Tibial nerve (tissue), 4 donors: ENCODE measurements around the gene FAM174C. TPM values are rescaled to one million over a fixed set of nuclear protein-coding genes. Genes with fewer than 3 reads are reported as not detected.

Source experiments
- DNase-seq, 2 donors: peaks; one replicate each; pipeline ENCODE4 v3.0.0-alpha.2; 2019; ENCODE audit warnings: low spot score in 2 of 2
- H3K27ac ChIP-seq, 4 donors: fragments of 200-600 bp; sonication (generic) in 3 of 4; one replicate each; pipeline ENCODE4 v1.5.1; 2017 to 2019; ENCODE audit warnings: mild to moderate bottlenecking in 1 of 4
- H3K27me3 ChIP-seq, 2 donors: fragments of 200-600 bp; sonication (generic) in 1 of 2; one replicate each; pipeline versions ENCODE4 v1.5.1 to v1.6.0; 2017 to 2019
- H3K36me3 ChIP-seq, 3 donors: fragments of 200-600 bp; sonication (generic); one replicate each; pipeline ENCODE4 v1.5.1; 2018 to 2019
- H3K4me1 ChIP-seq, 4 donors: fragments of 200-600 bp; sonication (generic) in 3 of 4; one replicate each; pipeline ENCODE4 v1.5.1; 2017 to 2019
- H3K4me3 ChIP-seq, 4 donors: fragments of 200-600 bp; sonication (generic) in 3 of 4; one replicate each; pipeline ENCODE4 v1.5.1; 2017 to 2019; ENCODE audit warnings: mild to moderate bottlenecking in 1 of 4, moderate library complexity in 1 of 4
- H3K9me3 ChIP-seq, 4 donors: fragments of 200-600 bp; sonication (generic) in 3 of 4; one replicate each; pipeline ENCODE4 v1.5.1; 2017 to 2019
- CTCF ChIP-seq, 5 experiments: fragments of 200-600 bp in 3 of 5; fragments of 450-650 bp in 2 of 5; sonication (generic) in 3 of 5; IDR thresholded peaks; one replicate each; pipeline ENCODE4 v1.5.1; 2016 to 2019; ENCODE audit warnings: antibody characterized with exemption in 5 of 5, mild to moderate bottlenecking in 3 of 5, moderate library complexity in 2 of 5
- EP300 ChIP-seq, 2 donors: sonication (generic); formaldehyde crosslinking; IDR thresholded peaks; one replicate each; pipeline ENCODE4 v1.6.1; 2017; ENCODE audit warnings: antibody characterized with exemption in 2 of 2, mild to moderate bottlenecking in 1 of 2
- POLR2A ChIP-seq, 2 donors: fragments of 450-650 bp; IDR thresholded peaks; one replicate each; pipeline ENCODE4 v1.6.1; 2017; ENCODE audit warnings: antibody characterized with exemption in 2 of 2, mild to moderate bottlenecking in 2 of 2, moderate library complexity in 2 of 2
- WGBS, 2 donors: methylation state at CpG; one replicate each; pipeline ENCODE4 v1.1.5; 2018; 5-methylcytosine and 5-hydroxymethylcytosine counted together
- total RNA-seq, 4 donors: library from RNA; depleted of rRNA; stranded (reverse); fragments of >200 nt; gene quantifications; one replicate each; pipeline ENCODE4 v1.1.0, GENCODE V29; 2016

The FAM174C gene
- total RNA-seq, 4 donors from 2014 or later: 25.5 to 80.7 (median 52.0) TPM

GRCh38 chr19:1294688-1295087, 19.4 kb downstream of the FAM174C start:
- H3K36me3 ChIP-seq: no peaks in the 10 kb centered on the region
- no peaks in the 10 kb centered on the region for H3K9me3 ChIP-seq
- H3K27me3 ChIP-seq: peaks cover 0 to 60% of the 10 kb centered on the region in 2 donors
- 79 to 80% methylated on average over 14 of the region's 14 CpGs for WGBS, 2 donors
- no peak for DNase-seq
- no peak overlapping the region for H3K4me3 ChIP-seq
- no peak for TF ChIP-seq EP300 (IDR thresholded peaks at IDR 0.05)
- no peak for TF ChIP-seq POLR2A (IDR thresholded peaks at IDR 0.05)
- no peak for TF ChIP-seq CTCF (IDR thresholded peaks at IDR 0.05)
- no peak overlapping the region for H3K27ac ChIP-seq
- peaks cover 0 to 12% (median 5%) of the 10 kb centered on the region in 4 donors for H3K4me1 ChIP-seq

- no peak for DNase-seq
- TF ChIP-seq CTCF (IDR thresholded peaks at IDR 0.05) (no peak), POLR2A (IDR thresholded peaks at IDR 0.05) (no peak)
- H3K4me1 ChIP-seq: peaks cover 0 to 12% (median 5%) of the 10 kb centered on the region in 4 donors
- peaks cover 0 to 52% of the 10 kb centered on the region in 2 donors for H3K27me3 ChIP-seq
- no peaks in the 10 kb centered on the region for H3K9me3 ChIP-seq
- H3K4me3 ChIP-seq: peak overlapping the region in 1 of 4 donors; percentile 17
- 14 to 25% methylated on average over 45 to 70 of the region's 82 CpGs for WGBS, 2 donors
- H3K36me3 ChIP-seq: no peaks in the 10 kb centered on the region
- no peak overlapping the region for H3K27ac ChIP-seq
Measured at GRCh38 chr19:1295169-1296012, 20.1 kb downstream of the FAM174C start.

GRCh38 chr19:1296078-1296477, 20.7 kb downstream of the FAM174C start:
- 73 to 92% methylated on average over 10 to 11 of the region's 13 CpGs for WGBS, 2 donors
- Histone ChIP-seq H3K4me3 (no peak overlapping the region), H3K4me1 (peaks cover 0 to 12% (median 5%) of the 10 kb centered on the region in 4 donors), H3K27me3 (peaks cover 0 to 46% of the 10 kb centered on the region in 2 donors), H3K27ac (no peak overlapping the region), H3K9me3 (no peaks in the 10 kb centered on the region), H3K36me3 (no peaks in the 10 kb centered on the region)
- no peak for DNase-seq
- TF ChIP-seq EP300 (IDR thresholded peaks at IDR 0.05) (no peak), CTCF (IDR thresholded peaks at IDR 0.05) (no peak), POLR2A (IDR thresholded peaks at IDR 0.05) (no peak)

GRCh38 chr19:1296575-1297271, 21.4 kb downstream of the FAM174C start:
- 86 to 90% methylated on average over 17 to 23 of the region's 24 CpGs for WGBS, 2 donors
- H3K27ac ChIP-seq: no peak overlapping the region
- no peak for TF ChIP-seq POLR2A (IDR thresholded peaks at IDR 0.05)
- no peak for TF ChIP-seq EP300 (IDR thresholded peaks at IDR 0.05)
- TF ChIP-seq CTCF (IDR thresholded peaks at IDR 0.05): no peak
- no peaks in the 10 kb centered on the region for H3K9me3 ChIP-seq
- DNase-seq: no peak
- peaks cover 0 to 39% of the 10 kb centered on the region in 2 donors for H3K27me3 ChIP-seq
- peaks cover 0 to 12% (median 5%) of the 10 kb centered on the region in 4 donors for H3K4me1 ChIP-seq
- H3K36me3 ChIP-seq: no peaks in the 10 kb centered on the region
- H3K4me3 ChIP-seq: no peak overlapping the region

GRCh38 chr19:1298235-1298634, 22.9 kb downstream of the FAM174C start:
- Histone ChIP-seq H3K4me3 (no peak overlapping the region), H3K36me3 (no peaks in the 10 kb centered on the region), H3K27ac (no peak overlapping the region), H3K27me3 (peaks cover 0 to 24% of the 10 kb centered on the region in 2 donors), H3K4me1 (peaks cover 0 to 12% (median 8%) of the 10 kb centered on the region in 4 donors), H3K9me3 (no peaks in the 10 kb centered on the region)
- no peak for DNase-seq
- 89 to 93% methylated on average over 8 of the region's 8 CpGs for WGBS, 2 donors
- no peak for TF ChIP-seq EP300 (IDR thresholded peaks at IDR 0.05)
- TF ChIP-seq CTCF (IDR thresholded peaks at IDR 0.05): no peak
- TF ChIP-seq POLR2A (IDR thresholded peaks at IDR 0.05): no peak
